SK-N-SH treated with all-trans-retinoic acid at 6 μM for 48 hours (cell line): ENCODE measurements around the gene UBXN6.

Experiments
- ATAC-seq: fragments of 200-7000 bp; cut with Tn5 transposase; 3 replicates; pipeline ENCODE4 v1.9.1; 2020; ENCODE audit warnings: mild to moderate bottlenecking, moderate library complexity
- ARNTL ChIP-seq: fragments of 450-650 bp; formaldehyde crosslinking; IDR thresholded peaks from 2 replicates; pipeline ENCODE4 v1.5.0; 2020; ENCODE audit warnings: low read depth, mild to moderate bottlenecking, moderate library complexity, borderline replicate concordance
- BACH2 ChIP-seq: fragments of 250-450 bp; sonication (Bioruptor Pico); IDR thresholded peaks from 2 replicates; pipeline ENCODE4 v1.9.0; 2021; ENCODE audit warnings: mild to moderate bottlenecking, borderline replicate concordance
- CREB5 ChIP-seq: fragments of 250-450 bp; sonication (Bioruptor Pico); IDR thresholded peaks from 2 replicates; pipeline ENCODE4 v1.5.1; 2020; ENCODE audit warnings: low read depth, mild to moderate bottlenecking, moderate library complexity
- CSDC2 ChIP-seq: fragments of 250-450 bp; sonication (Bioruptor Pico); IDR thresholded peaks from 2 replicates; pipeline ENCODE4 v1.5.0; 2020; ENCODE audit warnings: mild to moderate bottlenecking, moderate library complexity
- ESRRG ChIP-seq: fragments of 250-450 bp; sonication (Bioruptor Pico); IDR thresholded peaks from 2 replicates; pipeline ENCODE4 v1.6.1; 2021; ENCODE audit warnings: mild to moderate bottlenecking
- GLIS3 ChIP-seq: fragments of 250-450 bp; sonication (Bioruptor Pico); IDR thresholded peaks from 2 replicates; pipeline ENCODE4 v1.5.0; 2020; ENCODE audit warnings: mild to moderate bottlenecking, moderate library complexity
- OSR1 ChIP-seq: fragments of 250-450 bp; sonication (Bioruptor Pico); IDR thresholded peaks from 2 replicates; pipeline ENCODE4 v1.8.0; 2022; ENCODE audit warnings: moderate library complexity, mild to moderate bottlenecking, inconsistent platforms
- PATZ1 ChIP-seq: fragments of 250-450 bp; sonication (Bioruptor Pico); IDR thresholded peaks from 2 replicates; pipeline ENCODE4 v1.8.0; 2020; ENCODE audit warnings: mild to moderate bottlenecking, moderate library complexity, borderline replicate concordance
- POU6F1 ChIP-seq: fragments of 250-450 bp; sonication (Bioruptor Pico); IDR thresholded peaks from 2 replicates; pipeline ENCODE4 v1.8.0; 2021; ENCODE audit warnings: low read depth, mild to moderate bottlenecking, moderate library complexity, borderline replicate concordance
- PPARA ChIP-seq: fragments of 250-450 bp; sonication (Bioruptor Pico); IDR thresholded peaks from 2 replicates; pipeline ENCODE4 v1.5.0; 2020; ENCODE audit warnings: mild to moderate bottlenecking, borderline replicate concordance
- RARB ChIP-seq: fragments of 250-450 bp; sonication (Bioruptor Pico); IDR thresholded peaks from 2 replicates; pipeline ENCODE4 v1.8.0; 2021; ENCODE audit warnings: mild to moderate bottlenecking, moderate library complexity
- SNAI2 ChIP-seq: fragments of 250-450 bp; sonication (Bioruptor Pico); IDR thresholded peaks from 2 replicates; pipeline ENCODE4 v1.5.0; 2020; ENCODE audit warnings: mild to moderate bottlenecking, moderate library complexity
- TCF4 ChIP-seq: fragments of 250-450 bp; sonication (Bioruptor Pico); IDR thresholded peaks from 2 replicates; pipeline ENCODE4 v1.8.0; 2021; ENCODE audit warnings: mild to moderate bottlenecking, moderate library complexity, borderline replicate concordance
- TOX ChIP-seq: fragments of 250-450 bp; sonication (Bioruptor Pico); IDR thresholded peaks from 2 replicates; pipeline ENCODE4 v1.8.0; 2021; ENCODE audit warnings: mild to moderate bottlenecking, moderate library complexity, borderline replicate concordance
- ZC3H10 ChIP-seq: fragments of 250-450 bp; sonication (Bioruptor Pico); IDR thresholded peaks from 2 replicates; pipeline ENCODE4 v1.5.1; 2021; ENCODE audit warnings: mild to moderate bottlenecking, moderate library complexity
- ZFP3 ChIP-seq: fragments of 250-450 bp; sonication (Bioruptor Pico); IDR thresholded peaks from 2 replicates; pipeline ENCODE4 v1.5.0; 2020; ENCODE audit warnings: mild to moderate bottlenecking, moderate library complexity
- ZFP30 ChIP-seq: fragments of 450-650 bp; formaldehyde crosslinking; IDR thresholded peaks from 2 replicates; pipeline ENCODE4 v1.5.0; 2022; ENCODE audit warnings: mild to moderate bottlenecking, moderate library complexity
- ZNF565 ChIP-seq: fragments of 450-650 bp; formaldehyde crosslinking; conservative IDR thresholded peaks from 2 replicates; pipeline ENCODE4 v1.5.0; 2020; ENCODE audit warnings: low read depth, mild to moderate bottlenecking, moderate library complexity
- ZNF70 ChIP-seq: fragments of 450-650 bp; formaldehyde crosslinking; IDR thresholded peaks from 2 replicates; pipeline ENCODE4 v1.5.0; 2020; ENCODE audit warnings: mild to moderate bottlenecking, moderate library complexity
- ZNF8 ChIP-seq: fragments of 450-650 bp; formaldehyde crosslinking; IDR thresholded peaks from 2 replicates; pipeline ENCODE4 v1.5.0; 2020; ENCODE audit warnings: mild to moderate bottlenecking, moderate library complexity
- TF ChIP-seq, protein P1 (sequence below): fragments of 250-450 bp; sonication (Bioruptor Pico); IDR thresholded peaks from 2 replicates; pipeline ENCODE4 v1.5.0; 2020; ENCODE audit warnings: mild to moderate bottlenecking, moderate library complexity
- TF ChIP-seq, protein P2 (sequence below): fragments of 250-450 bp; sonication (Bioruptor Pico); IDR thresholded peaks from 2 replicates; pipeline ENCODE4 v1.5.1; 2021; ENCODE audit warnings: mild to moderate bottlenecking, moderate library complexity

UBXN6 gene

GRCh38 chr19:4483385-4483784 is 25.8 kb upstream of the UBXN6 start:
- TF ChIP-seq GLIS3 (CRISPR knock-in tag) (no peak), CREB5 (no peak), BACH2 (CRISPR knock-in tag) (no peak), OSR1 (CRISPR knock-in tag) (no peak), ZNF565 (CRISPR knock-in tag) (no peak), ZFP3 (CRISPR knock-in tag) (no peak), TOX (CRISPR knock-in tag) (no peak), ZNF8 (CRISPR knock-in tag) (no peak), CSDC2 (no peak), SNAI2 (CRISPR knock-in tag) (no peak), ARNTL (CRISPR knock-in tag) (no peak), PPARA (CRISPR knock-in tag) (no peak)
- TF ChIP-seq, protein P1, sequence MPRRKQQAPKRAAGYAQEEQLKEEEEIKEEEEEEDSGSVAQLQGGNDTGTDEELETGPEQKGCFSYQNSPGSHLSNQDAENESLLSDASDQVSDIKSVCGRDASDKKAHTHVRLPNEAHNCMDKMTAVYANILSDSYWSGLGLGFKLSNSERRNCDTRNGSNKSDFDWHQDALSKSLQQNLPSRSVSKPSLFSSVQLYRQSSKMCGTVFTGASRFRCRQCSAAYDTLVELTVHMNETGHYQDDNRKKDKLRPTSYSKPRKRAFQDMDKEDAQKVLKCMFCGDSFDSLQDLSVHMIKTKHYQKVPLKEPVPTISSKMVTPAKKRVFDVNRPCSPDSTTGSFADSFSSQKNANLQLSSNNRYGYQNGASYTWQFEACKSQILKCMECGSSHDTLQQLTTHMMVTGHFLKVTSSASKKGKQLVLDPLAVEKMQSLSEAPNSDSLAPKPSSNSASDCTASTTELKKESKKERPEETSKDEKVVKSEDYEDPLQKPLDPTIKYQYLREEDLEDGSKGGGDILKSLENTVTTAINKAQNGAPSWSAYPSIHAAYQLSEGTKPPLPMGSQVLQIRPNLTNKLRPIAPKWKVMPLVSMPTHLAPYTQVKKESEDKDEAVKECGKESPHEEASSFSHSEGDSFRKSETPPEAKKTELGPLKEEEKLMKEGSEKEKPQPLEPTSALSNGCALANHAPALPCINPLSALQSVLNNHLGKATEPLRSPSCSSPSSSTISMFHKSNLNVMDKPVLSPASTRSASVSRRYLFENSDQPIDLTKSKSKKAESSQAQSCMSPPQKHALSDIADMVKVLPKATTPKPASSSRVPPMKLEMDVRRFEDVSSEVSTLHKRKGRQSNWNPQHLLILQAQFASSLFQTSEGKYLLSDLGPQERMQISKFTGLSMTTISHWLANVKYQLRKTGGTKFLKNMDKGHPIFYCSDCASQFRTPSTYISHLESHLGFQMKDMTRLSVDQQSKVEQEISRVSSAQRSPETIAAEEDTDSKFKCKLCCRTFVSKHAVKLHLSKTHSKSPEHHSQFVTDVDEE (CRISPR knock-in tag) = no peak
- TF ChIP-seq, all 23 proteins: peak for 0
- ATAC-seq = no peak

- no peak for TF ChIP-seq ZNF8 (CRISPR knock-in tag)
- TF ChIP-seq TCF4 = no peak
- TF ChIP-seq RARB (CRISPR knock-in tag) = no peak
- TF ChIP-seq ESRRG = no peak
- TF ChIP-seq, protein P2, sequence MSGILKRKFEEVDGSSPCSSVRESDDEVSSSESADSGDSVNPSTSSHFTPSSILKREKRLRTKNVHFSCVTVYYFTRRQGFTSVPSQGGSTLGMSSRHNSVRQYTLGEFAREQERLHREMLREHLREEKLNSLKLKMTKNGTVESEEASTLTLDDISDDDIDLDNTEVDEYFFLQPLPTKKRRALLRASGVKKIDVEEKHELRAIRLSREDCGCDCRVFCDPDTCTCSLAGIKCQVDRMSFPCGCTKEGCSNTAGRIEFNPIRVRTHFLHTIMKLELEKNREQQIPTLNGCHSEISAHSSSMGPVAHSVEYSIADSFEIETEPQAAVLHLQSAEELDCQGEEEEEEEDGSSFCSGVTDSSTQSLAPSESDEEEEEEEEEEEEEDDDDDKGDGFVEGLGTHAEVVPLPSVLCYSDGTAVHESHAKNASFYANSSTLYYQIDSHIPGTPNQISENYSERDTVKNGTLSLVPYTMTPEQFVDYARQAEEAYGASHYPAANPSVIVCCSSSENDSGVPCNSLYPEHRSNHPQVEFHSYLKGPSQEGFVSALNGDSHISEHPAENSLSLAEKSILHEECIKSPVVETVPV (CRISPR knock-in tag) = no peak
- TF ChIP-seq ZC3H10 (CRISPR knock-in tag) = no peak
- no peak for TF ChIP-seq GLIS3 (CRISPR knock-in tag)
- no peak for TF ChIP-seq CSDC2
- no peak for TF ChIP-seq ZFP30 (CRISPR knock-in tag)
- TF ChIP-seq PPARA (CRISPR knock-in tag) = no peak
- TF ChIP-seq PATZ1 (CRISPR knock-in tag) = no peak
- TF ChIP-seq POU6F1 = no peak
- no peak for TF ChIP-seq ARNTL (CRISPR knock-in tag)
- no peak for TF ChIP-seq ZFP3 (CRISPR knock-in tag)
- no peak for TF ChIP-seq SNAI2 (CRISPR knock-in tag)
- no peak for TF ChIP-seq BACH2 (CRISPR knock-in tag)
- no peak for TF ChIP-seq ZNF70 (CRISPR knock-in tag)
- TF ChIP-seq, protein P1 (CRISPR knock-in tag) = no peak
- no peak for TF ChIP-seq OSR1 (CRISPR knock-in tag)
- ATAC-seq = no peak
Observed at GRCh38 chr19:4482721-4483364, 25.2 kb upstream of the UBXN6 start.
